ENCODE results near the gene CTH.
"Not testable (repeated sequence)": the region's sequence is repeated elsewhere in the genome, so short reads cannot be mapped to it uniquely, and the experiment has no call there.

Gene CTH

DNA sequence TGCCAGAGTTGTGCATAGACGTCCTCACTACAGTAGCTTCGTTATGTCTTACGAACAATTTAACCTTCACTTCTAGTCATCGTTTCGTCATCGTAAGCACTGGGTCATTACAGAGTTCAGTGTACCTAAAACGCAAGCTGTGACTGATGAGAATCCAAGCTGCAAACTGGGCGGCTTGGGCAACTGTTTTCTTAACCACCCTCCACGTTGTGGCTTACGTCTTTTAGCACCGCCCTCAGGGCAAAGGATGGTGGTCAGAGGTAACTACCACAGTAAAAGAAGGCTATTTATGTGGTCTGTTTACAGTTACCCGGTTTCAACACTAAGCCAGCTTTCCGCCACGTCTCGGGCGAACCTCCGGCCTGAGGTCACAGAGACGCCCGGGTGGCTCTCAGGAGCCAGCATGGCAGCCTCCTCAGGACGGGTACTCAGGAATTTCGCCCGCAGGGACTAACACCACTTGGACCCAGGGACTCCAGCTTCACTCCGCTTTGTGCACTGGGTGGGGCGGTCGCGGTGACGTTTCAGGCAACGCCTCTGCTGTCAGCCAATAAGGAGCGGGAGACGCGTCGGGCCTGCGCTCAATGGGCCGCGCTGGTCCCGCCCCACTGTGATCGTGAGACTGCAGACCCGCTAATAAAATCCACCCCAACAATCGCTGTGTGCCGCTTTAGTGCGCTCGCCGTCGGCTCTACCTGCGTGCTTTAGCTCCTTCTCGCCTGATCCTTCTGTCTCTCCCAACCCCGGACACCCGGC is at the start of gene CTH:
TSS of gene CTH (plus strand) at position 665 of the 756 bp plus-strand sequence. CDS start 148 bp downstream, outside the sequence.
- peak; percentile 92 for DNase-seq

DNA sequence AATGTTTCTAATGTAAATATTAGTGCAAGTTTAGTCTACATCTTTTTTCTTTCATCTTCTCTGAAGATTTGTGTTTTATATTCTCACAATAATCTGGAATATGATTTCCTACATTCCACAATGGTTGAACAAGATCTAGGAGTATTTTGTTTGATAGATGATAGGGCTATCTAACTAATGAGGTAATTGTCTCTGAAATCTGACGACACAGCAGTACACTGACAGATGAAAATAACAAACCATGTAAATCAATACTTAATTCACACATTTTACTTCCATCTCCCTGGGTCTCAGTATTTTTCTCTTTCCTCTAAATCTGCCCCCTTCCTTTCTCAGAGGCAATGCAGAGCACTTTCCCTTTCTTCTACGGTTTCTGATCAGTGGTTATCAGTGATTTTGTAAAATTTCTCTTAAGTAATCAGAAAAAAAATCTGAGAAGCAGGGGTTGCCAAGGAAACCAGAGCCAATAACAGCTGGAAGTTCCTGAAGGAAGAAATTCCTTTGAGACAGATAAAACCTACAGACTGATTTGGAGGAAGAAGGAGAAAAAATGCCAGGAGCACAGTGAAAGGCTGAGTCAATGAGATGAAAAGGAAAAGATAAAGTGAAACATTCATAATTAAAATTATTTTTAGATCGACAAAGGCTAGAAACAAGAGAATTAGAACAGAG is 49.2 kb upstream of the CTH start:
- DNase-seq, result no peak

DNA sequence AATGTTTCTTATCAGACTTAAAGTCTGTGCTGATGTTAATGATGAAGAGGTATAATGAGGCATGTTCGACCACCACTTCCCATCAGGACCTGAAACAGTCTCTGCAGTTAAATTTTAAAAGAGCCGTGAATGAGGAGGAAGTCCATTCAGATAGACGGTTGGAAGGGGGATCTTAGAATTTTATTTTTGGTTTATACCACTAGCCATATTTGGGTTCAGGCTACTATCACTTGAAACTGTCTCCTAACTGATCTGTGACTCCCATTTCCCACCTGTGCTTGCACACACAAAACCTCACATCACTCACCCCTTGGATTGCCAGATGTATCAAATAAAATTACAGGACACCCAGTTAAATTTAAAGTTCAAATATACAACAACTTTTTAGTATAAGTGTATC is 46.6 kb upstream of the CTH start:
- no peak for DNase-seq

DNA sequence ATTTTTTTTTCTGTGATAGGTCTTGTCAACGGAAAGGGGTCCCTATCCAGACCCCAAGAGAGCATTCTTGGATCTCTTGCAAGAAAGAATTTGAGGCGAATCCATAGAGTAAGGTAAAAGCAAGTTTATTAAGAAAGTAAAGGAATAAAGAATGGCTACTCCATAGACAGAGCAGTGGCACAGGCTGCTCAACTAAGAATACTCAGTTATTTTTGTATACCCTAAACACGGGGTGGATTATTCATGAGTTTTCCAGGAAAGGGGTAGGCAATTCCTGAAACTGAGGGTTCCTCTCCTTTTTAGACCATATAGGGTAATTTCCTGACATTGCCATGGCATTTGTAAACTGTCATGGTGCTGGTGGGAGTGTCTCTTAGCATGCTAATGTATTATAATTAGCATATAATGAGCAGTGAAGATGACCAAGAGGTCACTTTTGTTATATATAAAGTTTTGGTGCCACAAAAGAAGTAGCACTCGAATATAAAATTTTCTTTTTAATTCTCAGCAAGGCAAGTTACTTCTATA is 44.6 kb upstream of the CTH start:
- DNase-seq, result not testable (repeated sequence)

DNA sequence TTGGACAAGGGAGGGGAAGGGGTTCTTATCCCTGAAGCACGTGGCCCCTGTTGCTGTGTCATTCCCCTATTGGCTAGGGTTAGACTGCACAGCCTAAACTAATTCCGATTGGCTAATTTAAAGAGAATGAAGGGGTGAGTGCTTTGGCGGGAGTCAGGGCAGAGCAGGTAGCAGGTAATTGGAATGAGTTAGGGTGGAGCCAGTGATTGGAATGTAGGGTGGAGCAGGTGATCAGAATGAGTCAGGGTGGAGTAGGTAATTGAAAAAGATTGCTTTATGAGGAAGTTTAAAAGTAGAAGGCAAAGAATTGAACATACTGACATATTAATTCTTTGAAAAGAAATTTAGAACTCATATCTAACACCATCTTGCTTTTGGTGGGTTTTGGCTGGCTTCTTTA is 44.1 kb upstream of the CTH start:
- not testable (repeated sequence) for DNase-seq

DNA sequence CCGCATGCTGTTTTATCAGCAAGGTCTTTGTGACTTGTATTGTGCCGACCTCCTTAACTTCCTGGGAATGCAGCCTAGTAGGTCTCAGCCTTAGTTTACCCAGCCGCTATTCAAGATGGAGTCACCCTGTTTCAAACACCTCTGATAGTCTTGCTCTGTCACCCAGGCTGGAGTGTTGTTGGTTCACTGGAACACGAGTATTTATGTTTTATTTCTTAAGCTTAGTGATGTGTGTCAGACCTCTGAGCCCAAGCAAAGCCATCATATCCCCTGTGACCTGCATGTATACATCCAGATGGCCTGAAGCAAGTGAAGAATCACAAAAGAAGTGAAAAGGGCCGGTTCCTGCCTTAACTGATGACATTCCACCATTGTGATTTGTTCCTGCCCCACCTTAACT is 43.7 kb upstream of the CTH start:
- not testable (repeated sequence) for DNase-seq

DNA sequence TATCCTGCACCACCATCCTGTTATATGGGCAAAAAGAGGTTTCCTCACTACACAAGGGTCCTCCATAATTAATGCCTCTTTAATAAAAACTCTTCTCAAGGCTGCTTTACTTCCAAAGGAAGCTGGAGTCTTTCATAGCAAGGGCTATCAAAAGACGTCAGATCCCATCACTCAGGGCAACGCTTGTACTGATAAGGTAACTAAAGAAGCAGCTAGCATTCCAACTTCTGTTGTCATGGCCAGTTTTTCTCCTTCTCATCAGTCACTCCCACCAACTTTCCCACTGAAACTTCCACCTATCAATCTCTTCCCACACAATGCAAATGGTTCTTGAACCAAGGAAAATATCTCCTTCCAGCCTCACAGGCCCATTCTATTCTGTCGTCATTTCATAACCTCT is 39.5 kb upstream of the CTH start:
- not testable (repeated sequence) for DNase-seq

DNA sequence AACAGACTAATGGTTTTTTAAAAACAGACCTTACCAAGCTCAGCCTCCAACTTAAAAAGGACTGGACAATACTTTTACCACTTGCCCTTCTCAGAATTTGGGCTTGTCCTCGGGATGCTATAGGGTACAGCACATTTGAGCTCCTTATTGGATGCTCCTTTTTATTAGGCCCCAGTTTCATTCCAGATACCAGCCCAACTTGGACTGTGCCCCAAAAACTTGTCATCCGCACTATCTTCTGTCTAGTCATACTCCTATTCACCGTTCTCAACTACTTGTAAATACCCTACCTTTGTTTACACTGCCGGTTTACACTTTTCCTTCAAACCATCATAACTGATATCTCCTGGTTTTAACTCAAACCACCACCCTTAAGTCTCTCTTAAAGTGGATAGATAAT is 38.6 kb upstream of the CTH start:
- no peak for DNase-seq

DNA sequence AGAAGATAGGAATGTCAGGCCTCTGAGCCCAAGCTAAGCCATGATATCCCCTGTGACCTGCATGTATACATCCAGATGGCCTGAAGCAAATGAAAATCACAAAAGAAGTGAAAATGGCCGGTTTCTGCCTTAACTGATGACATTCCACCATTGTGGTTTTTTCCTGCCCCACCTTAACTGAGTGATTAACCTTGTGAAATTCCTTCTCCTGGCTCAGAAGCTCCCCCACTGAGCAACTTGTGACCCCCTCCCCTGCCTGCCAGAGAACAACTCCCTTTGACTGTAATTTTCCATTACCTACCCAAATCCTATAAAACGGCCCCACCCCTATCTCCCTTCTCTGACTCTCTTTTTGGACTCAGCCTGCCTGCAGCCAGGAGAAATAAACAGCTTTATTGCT is 37.5 kb upstream of the CTH start:
- DNase-seq, result not testable (repeated sequence)

DNA sequence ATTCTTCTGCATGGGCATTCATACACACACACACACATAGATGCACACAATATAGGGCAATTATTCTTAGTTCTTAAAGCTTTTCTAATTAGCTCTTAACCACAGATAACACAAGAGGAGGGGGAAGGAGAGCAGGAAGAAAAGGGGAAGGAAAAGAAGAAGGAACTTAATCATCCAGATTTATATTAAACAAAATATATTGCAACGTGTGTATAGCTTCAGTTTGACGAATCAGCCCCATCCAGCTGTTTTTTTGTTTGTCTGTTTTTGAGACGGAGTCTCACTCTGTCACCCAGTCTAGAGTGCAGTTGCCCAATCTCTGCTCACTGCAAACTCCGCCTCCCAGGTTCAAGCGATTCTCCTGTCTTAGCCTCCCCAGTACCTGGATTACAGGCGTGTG is 34.9 kb upstream of the CTH start:
- DNase-seq, result no peak

DNA sequence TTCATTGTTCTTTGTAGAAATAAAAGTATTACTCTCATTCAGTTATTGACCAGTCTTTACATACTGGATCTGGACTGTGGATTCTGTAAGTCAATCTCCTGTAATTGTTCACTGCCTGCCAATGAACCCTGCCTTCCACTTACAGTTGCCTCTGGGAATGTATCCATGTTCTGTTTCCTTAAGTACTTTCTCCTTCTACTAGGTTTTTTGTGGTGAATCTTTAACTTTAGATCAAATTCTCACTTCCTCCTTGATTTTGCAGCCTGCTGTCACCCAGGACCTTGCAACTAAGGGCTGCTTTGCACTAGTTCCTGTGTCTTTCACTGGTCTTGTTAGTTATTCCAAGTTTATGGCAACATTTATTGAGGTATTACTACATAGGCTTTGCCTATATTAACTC is 28.4 kb upstream of the CTH start:
- no peak for DNase-seq

DNA sequence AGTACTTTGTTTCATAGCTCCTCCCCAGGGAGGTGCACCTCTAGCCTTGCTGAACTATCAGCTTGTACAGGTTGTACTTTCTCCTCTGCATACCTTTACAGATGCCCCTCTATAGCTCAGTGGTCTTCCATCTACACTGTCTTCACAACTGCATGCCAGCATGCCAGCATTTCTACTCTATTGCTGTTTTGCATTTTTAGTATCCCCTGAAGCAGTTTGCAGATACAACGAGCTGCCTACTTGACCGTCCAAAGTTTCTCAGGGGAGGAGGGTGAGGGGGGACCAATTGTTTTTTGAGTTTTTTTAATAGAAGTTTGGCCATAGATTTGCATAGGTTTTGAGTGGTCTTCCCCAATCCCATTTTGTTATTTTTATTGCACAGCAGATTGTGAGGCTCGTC is 27.6 kb upstream of the CTH start:
- DNase-seq, result no peak

DNA sequence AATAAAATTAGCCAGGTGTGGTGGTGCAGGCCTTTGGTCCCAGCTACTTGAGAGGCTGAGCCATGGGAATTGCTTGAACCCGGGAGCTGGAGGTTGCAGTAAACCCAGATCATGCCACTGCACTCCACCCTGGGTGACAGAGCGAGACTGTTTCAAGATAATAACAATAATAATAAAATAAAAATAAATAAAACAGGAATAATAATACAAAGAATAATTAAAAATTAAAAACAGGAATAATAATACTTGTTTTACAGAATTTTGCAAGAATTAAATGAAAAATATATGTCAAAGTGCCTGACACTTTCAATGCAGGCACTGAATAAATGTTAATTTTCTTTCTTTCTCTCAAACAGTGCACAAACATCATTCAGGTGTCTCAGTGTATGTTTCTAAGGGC is 26.5 kb upstream of the CTH start:
- no peak for DNase-seq

DNA sequence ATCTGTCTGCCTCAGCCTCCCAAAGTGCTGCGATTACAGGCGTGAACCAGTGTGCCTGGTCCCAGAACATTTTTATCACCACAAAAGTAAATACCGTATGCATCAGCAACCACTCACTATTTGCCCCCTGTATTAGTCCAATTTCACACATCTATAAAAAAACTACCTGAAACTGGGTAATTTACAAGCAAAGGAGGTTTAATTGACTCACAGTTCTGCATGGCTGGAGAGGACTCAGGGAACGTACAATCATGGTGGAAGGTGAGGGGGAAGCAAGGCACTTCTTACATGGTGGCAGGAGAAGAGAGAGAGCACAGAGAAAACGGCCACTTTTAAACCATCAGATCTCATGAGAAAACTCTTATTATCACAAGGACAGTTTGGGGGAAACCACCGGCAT is 25.6 kb upstream of the CTH start:
- DNase-seq, result no peak

DNA sequence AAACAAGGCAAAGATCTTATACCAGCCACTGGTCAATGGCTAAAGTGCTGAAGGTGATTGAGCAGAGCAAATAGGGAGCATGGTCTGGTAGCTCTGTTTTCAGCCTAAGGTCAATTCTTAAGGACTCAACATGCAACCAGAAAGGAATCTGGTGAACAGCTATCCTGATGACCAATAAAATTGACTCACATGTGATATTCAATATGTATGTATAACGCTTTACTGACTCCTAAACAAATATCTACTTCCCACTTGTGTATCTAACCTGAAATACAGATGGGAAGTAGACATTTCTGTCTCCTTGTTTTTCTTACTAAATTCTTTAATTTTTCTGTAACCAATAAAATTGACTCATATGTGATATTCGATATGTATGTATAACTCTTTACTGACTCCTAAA is 24.9 kb upstream of the CTH start:
- DNase-seq, result no peak

DNA sequence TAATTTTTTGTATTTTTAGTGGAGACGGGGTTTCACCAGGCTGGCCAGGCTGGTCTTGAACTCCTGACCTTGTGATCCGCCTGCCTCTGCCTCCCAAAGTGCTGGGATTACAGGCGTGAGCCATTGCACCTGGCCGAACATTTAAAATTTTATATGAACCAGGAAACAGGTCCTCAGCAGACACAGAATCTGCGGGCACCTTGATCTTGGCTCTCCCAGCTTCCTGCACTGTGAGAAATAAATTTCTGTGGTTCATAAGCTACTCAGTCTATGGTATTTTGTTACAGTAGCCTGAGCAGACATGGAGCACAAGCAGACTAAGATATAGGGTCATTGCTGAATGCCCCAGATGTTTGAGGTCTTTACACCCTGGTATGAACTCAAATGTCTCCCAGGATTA is 23.6 kb upstream of the CTH start:
- no peak for DNase-seq

DNA sequence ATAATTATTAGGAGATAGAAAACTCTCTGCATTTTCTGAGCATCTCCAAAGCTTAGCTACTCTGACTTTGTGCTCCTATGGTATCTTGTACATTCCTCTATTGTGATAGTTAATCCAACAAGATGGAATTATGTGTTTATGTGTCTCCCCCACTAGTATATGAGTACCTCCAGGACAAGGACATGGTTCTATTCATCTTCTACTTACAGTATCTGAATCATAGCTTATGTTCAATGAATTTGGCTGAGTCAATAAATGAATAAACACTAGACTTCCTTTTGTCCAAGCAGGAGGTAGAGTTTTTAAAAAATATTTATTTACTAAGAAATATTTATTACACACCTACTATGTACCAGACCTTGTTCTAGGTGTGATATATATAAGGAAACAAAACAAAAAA is 18.4 kb upstream of the CTH start:
- DNase-seq, result no peak

DNA sequence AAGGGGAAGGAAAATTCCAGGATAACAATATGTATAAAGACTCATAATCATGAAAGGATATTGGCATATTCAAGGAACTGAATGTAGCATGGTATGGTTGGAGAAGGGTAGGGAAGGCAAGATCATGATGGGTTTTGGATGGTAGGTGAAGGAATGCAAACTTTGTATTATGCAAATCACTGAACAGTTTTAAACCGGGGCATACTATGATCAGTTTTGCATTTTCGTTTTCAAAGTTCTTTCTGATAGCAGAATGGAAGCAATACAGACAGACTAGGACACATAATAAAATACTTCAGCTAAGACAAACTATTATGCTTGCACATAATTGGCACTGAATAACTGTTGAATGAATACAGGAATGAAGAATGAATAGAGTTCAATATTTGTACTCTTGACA is 14.5 kb upstream of the CTH start:
- no peak for DNase-seq

DNA sequence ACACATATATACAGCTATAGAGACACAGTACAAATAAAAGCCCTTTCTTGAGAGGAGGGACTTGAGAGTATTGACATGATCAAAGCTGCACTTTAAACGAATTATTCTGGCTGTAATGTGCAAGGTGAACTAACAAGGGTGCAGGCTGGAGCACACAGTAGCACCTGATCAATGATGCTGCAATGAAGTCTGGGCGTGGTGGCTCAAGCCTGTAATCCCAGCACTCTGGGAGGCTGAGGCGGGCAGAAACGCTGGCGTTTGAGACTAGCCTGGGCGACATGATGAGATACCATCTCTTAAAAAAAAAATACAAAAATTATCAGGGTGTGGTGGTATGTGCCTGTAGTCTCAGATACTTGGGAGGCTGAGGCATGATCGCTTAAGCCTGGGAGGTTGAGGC is 14.1 kb upstream of the CTH start:
- DNase-seq, result no peak

DNA sequence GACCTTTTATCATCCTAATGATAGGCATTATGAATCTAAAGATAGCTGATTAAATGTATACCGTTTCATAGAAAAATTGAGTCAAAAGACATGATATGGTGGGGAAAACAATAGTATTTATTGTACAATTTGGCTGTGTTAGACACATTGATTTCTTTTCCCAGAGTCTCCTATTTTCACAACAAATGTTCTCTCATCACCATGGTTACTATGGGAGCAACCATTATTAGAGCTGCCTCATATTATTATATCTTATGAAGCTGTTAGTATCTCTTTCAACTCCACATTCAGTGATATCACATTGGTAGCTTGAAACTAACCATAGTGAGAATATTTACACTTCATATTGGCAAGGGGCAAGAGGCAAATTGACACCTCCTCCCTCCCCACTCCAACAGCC is 10.7 kb upstream of the CTH start:
- no peak for DNase-seq

DNA sequence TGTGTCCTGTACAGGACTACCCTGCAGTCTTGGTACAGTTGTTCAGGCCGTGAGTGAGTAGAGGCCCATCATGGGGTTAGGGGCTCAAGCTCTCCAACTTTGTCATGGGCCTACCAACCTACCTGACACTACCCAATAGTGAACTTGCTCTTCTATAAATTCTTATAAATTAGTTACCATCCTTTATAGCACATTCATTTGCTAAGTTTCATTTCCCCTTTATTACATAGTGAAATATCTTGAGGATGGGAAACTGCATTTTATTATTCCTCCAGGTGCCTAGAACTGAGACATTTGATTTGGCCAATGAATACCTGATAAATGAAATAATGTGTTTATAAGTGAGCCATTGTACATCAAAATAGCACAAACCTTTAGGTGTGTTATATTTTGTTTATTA is 9.1 kb upstream of the CTH start:
- no peak for DNase-seq

DNA sequence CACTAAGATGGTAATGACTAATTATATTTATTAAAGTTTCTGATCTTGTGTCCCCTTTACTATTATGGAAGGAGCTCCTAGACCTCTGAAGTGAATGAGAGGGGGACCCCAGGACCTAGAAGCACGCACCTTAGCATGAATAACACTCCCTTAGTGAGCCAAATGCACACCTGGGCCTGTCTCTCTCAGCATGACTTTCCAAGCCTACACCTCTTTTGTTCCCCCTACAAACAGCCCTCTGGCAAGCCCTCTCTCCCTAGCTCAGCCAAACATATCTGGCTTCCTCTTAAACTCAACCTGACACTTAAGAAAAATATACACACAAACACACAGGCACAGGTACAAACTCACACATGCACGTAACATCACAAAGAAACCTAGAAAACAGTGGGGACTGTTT is 7.3 kb upstream of the CTH start:
- no peak for DNase-seq

DNA sequence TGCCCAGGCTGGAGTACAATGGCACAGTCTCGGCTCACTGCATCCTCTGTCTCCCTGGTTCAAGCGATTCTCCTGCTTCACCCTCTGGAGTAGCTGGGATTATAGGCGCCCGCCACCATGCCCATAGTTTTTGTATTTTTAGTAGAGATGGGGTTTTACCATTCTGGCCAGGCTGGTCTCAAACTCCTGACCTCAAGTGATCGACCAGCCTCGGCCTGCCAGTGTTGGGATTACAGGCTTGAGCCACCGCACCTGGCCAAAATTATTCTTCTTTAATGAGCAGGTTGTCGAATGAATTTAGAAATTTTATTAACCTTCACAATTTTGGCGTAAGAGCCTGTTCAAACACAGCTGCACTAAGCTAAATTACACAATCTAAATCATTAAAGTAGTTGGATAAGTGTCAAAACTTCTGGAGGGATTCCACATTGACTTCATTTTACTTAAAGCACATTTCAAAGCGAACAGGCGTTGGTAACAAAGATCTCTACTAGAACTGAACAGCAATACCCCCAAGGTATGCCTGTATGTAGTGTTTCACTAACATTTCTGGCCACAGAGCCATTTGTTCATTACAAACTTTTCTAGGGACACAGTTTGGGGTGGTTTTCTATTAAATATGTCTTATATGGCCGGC is 5.2 kb upstream of the CTH start:
- DNase-seq, result no peak

DNA sequence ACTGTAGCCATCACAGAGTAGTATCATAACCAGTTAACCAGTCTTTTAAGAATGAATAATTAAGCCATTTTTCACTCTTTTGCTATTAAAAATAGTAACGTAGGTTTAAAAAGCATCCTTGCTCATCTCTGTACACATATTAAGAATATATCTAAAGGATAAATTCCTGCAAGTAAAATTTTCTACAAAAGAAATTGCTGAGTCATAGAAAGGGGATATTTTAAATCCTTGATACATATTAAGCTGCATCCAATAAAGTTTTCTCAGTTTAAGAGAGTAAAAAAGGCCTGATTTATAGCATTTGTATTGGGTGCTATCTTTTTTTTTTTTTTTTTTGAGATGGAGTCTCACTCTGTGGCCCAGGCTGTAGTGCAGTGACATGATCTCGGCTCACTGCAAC is 1.9 kb upstream of the CTH start:
- no peak for DNase-seq
